Liver (tissue), 3 donors: ENCODE data around the gene ARID5B.

Experiments used
- JUND ChIP-seq, 2 donors: IDR thresholded peaks; 2 replicates each; pipeline ENCODE4 v1.6.1; 2016; ENCODE audit warnings: antibody characterized with exemption in 2 of 2
- YY1 ChIP-seq: IDR thresholded peaks from 2 replicates; pipeline ENCODE4 v1.6.1; 2016; ENCODE audit warnings: antibody characterized with exemption, mild to moderate bottlenecking
- TF ChIP-seq, protein P1 (sequence below): fragments of 150-350 bp; IDR thresholded peaks from 2 replicates; pipeline ENCODE4 v1.5.1; 2017; ENCODE audit warnings: improper control_type of control experiment, low read depth, low read length; ENCODE audit not compliant: missing input control
- TF ChIP-seq, protein P2 (sequence below): IDR thresholded peaks from 2 replicates; pipeline ENCODE4 v1.6.1; 2016; ENCODE audit warnings: antibody characterized with exemption, mild to moderate bottlenecking
- donor health status: healthy.
- donor health status: healthy.

DNA sequence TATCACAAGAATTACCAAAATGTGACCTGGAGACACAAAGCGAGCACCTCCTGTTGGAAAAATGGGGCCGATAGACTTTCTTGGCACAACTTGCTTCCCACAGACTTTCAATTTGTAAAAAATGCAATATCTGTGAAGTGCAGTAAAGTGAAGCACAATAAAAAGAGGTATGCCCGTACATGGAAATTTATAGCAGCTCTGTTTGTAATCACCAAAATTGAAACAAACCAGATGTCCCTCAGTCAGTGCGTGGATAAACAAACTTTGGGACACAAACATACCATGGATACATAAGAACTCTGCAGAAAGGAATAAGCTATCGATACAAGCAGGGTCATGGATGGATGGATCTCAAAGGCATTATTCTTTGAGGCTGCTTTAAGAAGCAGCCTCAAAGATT is 33.6 kb downstream of the ARID5B start:
- TF ChIP-seq, protein P1, sequence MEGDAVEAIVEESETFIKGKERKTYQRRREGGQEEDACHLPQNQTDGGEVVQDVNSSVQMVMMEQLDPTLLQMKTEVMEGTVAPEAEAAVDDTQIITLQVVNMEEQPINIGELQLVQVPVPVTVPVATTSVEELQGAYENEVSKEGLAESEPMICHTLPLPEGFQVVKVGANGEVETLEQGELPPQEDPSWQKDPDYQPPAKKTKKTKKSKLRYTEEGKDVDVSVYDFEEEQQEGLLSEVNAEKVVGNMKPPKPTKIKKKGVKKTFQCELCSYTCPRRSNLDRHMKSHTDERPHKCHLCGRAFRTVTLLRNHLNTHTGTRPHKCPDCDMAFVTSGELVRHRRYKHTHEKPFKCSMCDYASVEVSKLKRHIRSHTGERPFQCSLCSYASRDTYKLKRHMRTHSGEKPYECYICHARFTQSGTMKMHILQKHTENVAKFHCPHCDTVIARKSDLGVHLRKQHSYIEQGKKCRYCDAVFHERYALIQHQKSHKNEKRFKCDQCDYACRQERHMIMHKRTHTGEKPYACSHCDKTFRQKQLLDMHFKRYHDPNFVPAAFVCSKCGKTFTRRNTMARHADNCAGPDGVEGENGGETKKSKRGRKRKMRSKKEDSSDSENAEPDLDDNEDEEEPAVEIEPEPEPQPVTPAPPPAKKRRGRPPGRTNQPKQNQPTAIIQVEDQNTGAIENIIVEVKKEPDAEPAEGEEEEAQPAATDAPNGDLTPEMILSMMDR, result no peak
- TF ChIP-seq YY1, result no peak
- TF ChIP-seq, protein P2, sequence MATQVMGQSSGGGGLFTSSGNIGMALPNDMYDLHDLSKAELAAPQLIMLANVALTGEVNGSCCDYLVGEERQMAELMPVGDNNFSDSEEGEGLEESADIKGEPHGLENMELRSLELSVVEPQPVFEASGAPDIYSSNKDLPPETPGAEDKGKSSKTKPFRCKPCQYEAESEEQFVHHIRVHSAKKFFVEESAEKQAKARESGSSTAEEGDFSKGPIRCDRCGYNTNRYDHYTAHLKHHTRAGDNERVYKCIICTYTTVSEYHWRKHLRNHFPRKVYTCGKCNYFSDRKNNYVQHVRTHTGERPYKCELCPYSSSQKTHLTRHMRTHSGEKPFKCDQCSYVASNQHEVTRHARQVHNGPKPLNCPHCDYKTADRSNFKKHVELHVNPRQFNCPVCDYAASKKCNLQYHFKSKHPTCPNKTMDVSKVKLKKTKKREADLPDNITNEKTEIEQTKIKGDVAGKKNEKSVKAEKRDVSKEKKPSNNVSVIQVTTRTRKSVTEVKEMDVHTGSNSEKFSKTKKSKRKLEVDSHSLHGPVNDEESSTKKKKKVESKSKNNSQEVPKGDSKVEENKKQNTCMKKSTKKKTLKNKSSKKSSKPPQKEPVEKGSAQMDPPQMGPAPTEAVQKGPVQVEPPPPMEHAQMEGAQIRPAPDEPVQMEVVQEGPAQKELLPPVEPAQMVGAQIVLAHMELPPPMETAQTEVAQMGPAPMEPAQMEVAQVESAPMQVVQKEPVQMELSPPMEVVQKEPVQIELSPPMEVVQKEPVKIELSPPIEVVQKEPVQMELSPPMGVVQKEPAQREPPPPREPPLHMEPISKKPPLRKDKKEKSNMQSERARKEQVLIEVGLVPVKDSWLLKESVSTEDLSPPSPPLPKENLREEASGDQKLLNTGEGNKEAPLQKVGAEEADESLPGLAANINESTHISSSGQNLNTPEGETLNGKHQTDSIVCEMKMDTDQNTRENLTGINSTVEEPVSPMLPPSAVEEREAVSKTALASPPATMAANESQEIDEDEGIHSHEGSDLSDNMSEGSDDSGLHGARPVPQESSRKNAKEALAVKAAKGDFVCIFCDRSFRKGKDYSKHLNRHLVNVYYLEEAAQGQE, result no peak
- TF ChIP-seq JUND (IDR thresholded peaks at IDR 0.05), result no peak
